ENCODE data around the gene CHPF. TPM values are rescaled to one million over a fixed set of nuclear protein-coding genes. Genes with fewer than 3 reads are reported as not detected.

CHPF gene
- total and polyA plus RNA-seq, 2 experiments from 2014 or later, result 174 to 533 TPM

- TF ChIP-seq EZH2 (IDR thresholded peaks at IDR 0.05; ENCODE audit: insufficient read depth, poor library complexity, severe bottlenecking), result no peak
- no peak for TF ChIP-seq EZH2phosphoT487 (IDR thresholded peaks at IDR 0.05; ENCODE audit: insufficient read depth, low read depth)
- no peaks in the 10 kb centered on the region for H4K20me1 ChIP-seq (ENCODE audit: insufficient read depth)
- no peaks in the 10 kb centered on the region for H3K9me3 ChIP-seq (ENCODE audit: low read depth)
- no peaks in the 10 kb centered on the region for H3F3A ChIP-seq (ENCODE audit: insufficient read depth)
- WGBS, 2 experiments (ENCODE audit: low coverage in 1 of 2, low lambda C conversion rate in 2 of 2, missing lambda C conversion rate in 2 of 2), result 7 to 11% methylated on average over 46 to 49 of the region's 54 CpGs
- no peaks in the 10 kb centered on the region for H3K79me2 ChIP-seq (ENCODE audit: insufficient read depth)
- DNase-seq, result peak; percentile 79
- no peak overlapping the region for H3K9ac ChIP-seq
- no peak overlapping the region for H3K27ac ChIP-seq
- peak overlapping the region; percentile 76 for H3K4me3 ChIP-seq
- in situ Hi-C loops (cut with MboI), result no loop called here
- peak overlapping the region; percentile 87 for H3K4me2 ChIP-seq (ENCODE audit: unreplicated experiment)
- no peaks in the 10 kb centered on the region for H3K9me2 ChIP-seq (ENCODE audit: insufficient read depth)
- H2AFZ ChIP-seq, result peak overlapping the region; percentile 83
- H3K4me1 ChIP-seq (ENCODE audit: insufficient read depth), result peaks cover 4% of the 10 kb centered on the region; the same call in 1 of the 2 replicates
- no peaks in the 10 kb centered on the region for H3K36me3 ChIP-seq (ENCODE audit: low read depth)
- H3K27me3 ChIP-seq (replicated peaks; ENCODE audit: insufficient read depth), result no peaks in the 10 kb centered on the region
Measured at GRCh38 chr2:219551441-219552381, 8.1 kb upstream of the CHPF start.

- Histone ChIP-seq H3K27ac (no peak overlapping the region), H3K27me3 (replicated peaks; ENCODE audit: insufficient read depth) (no peaks in the 10 kb centered on the region), H3K9me2 (ENCODE audit: insufficient read depth) (no peaks in the 10 kb centered on the region), H3K9me3 (ENCODE audit: low read depth) (no peaks in the 10 kb centered on the region), H3K4me1 (ENCODE audit: insufficient read depth) (peaks cover 4% of the 10 kb centered on the region; the same call in 1 of the 2 replicates), H3K4me2 (ENCODE audit: unreplicated experiment) (no peak overlapping the region), H3K4me3 (no peak overlapping the region), H3K36me3 (ENCODE audit: low read depth) (no peaks in the 10 kb centered on the region), H3K79me2 (ENCODE audit: insufficient read depth) (no peaks in the 10 kb centered on the region), H2AFZ (no peak overlapping the region), H3K9ac (no peak overlapping the region), H4K20me1 (ENCODE audit: insufficient read depth) (no peaks in the 10 kb centered on the region), H3F3A (ENCODE audit: insufficient read depth) (no peaks in the 10 kb centered on the region)
- TF ChIP-seq EZH2phosphoT487 (IDR thresholded peaks at IDR 0.05; ENCODE audit: insufficient read depth, low read depth), result no peak
- no peak for TF ChIP-seq EZH2 (IDR thresholded peaks at IDR 0.05; ENCODE audit: insufficient read depth, poor library complexity, severe bottlenecking)
- WGBS, 2 experiments (ENCODE audit: low coverage in 1 of 2, low lambda C conversion rate in 2 of 2, missing lambda C conversion rate in 2 of 2), result 80 to 84% methylated on average over 9 of the region's 9 CpGs
- no peak for DNase-seq
- in situ Hi-C loops (cut with MboI), result no loop called here
Measured at GRCh38 chr2:219549619-219550018, 6.0 kb upstream of the CHPF start.

GRCh38 chr2:219548990-219549389, 5.4 kb upstream of the CHPF start:
- Histone ChIP-seq H3K27ac (no peak overlapping the region), H3F3A (ENCODE audit: insufficient read depth) (no peaks in the 10 kb centered on the region), H3K27me3 (replicated peaks; ENCODE audit: insufficient read depth) (no peaks in the 10 kb centered on the region), H3K4me2 (ENCODE audit: unreplicated experiment) (no peak overlapping the region), H3K4me1 (ENCODE audit: insufficient read depth) (peaks cover 4% of the 10 kb centered on the region; the same call in 1 of the 2 replicates), H3K9me3 (ENCODE audit: low read depth) (no peaks in the 10 kb centered on the region), H4K20me1 (ENCODE audit: insufficient read depth) (no peaks in the 10 kb centered on the region), H2AFZ (no peak overlapping the region), H3K4me3 (no peak overlapping the region), H3K36me3 (ENCODE audit: low read depth) (no peaks in the 10 kb centered on the region), H3K9me2 (ENCODE audit: insufficient read depth) (no peaks in the 10 kb centered on the region), H3K9ac (no peak overlapping the region), H3K79me2 (ENCODE audit: insufficient read depth) (no peaks in the 10 kb centered on the region)
- 92% methylated on average over 18 of the region's 18 CpGs for WGBS, 2 experiments (ENCODE audit: low coverage in 1 of 2, low lambda C conversion rate in 2 of 2, missing lambda C conversion rate in 2 of 2)
- DNase-seq, result no peak
- in situ Hi-C loops (cut with MboI), result no loop called here
- TF ChIP-seq EZH2phosphoT487 (IDR thresholded peaks at IDR 0.05; ENCODE audit: insufficient read depth, low read depth) (no peak), EZH2 (IDR thresholded peaks at IDR 0.05; ENCODE audit: insufficient read depth, poor library complexity, severe bottlenecking) (no peak)

- Histone ChIP-seq H3K4me3 (no peak overlapping the region), H3F3A (ENCODE audit: insufficient read depth) (peaks cover 2% of the 10 kb centered on the region; the same call in 1 of the 2 replicates), H4K20me1 (ENCODE audit: insufficient read depth) (no peaks in the 10 kb centered on the region), H3K4me1 (ENCODE audit: insufficient read depth) (no peaks in the 10 kb centered on the region), H3K9me3 (ENCODE audit: low read depth) (no peaks in the 10 kb centered on the region), H3K4me2 (ENCODE audit: unreplicated experiment) (no peak overlapping the region), H3K79me2 (ENCODE audit: insufficient read depth) (peaks cover 1% of the 10 kb centered on the region), H3K27ac (no peak overlapping the region), H2AFZ (no peak overlapping the region), H3K36me3 (ENCODE audit: low read depth) (no peaks in the 10 kb centered on the region), H3K9me2 (ENCODE audit: insufficient read depth) (no peaks in the 10 kb centered on the region), H3K9ac (no peak overlapping the region), H3K27me3 (replicated peaks; ENCODE audit: insufficient read depth) (no peaks in the 10 kb centered on the region)
- DNase-seq, result no peak
- in situ Hi-C loops (cut with MboI), result no loop called here
- TF ChIP-seq EZH2 (IDR thresholded peaks at IDR 0.05; ENCODE audit: insufficient read depth, poor library complexity, severe bottlenecking) (no peak), EZH2phosphoT487 (IDR thresholded peaks at IDR 0.05; ENCODE audit: insufficient read depth, low read depth) (no peak)
- WGBS, 2 experiments (ENCODE audit: low coverage in 1 of 2, low lambda C conversion rate in 2 of 2, missing lambda C conversion rate in 2 of 2), result 94 to 95% methylated on average over 13 to 26 of the region's 26 CpGs
Measured at GRCh38 chr2:219547621-219548020, 4.0 kb upstream of the CHPF start.
